HG03460 (cell line): ENCODE results near the gene BTG2.
A peak's percentile ranks its signal among the peaks of the same experiment; 100 is the strongest.

Source experiments
- ATAC-seq: cut with Tn5 transposase; IDR thresholded peaks from one replicate; pipeline ENCODE4 v1.9.1; 2021; ENCODE audit not compliant: unreplicated experiment

The BTG2 gene

DNA sequence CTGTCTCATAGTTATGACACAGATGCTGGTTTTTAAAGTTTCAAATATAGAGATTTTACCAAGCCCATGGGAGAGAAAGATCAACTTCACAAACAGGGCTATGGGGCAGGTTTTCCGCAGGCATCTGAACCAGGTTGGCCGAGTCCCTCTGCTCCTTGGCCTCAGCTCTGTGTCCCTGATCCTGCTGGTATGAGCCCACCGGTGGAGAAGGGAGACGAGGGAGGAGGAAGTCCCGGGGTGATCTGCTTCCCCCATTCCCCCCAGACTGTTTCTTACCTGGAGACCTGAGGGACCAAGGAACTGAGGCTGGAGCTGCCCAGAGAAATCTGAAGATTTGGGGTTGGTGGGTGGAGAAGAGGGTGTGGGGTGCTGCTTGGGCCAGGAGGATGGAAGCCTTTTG lies 28.9 kb upstream of the BTG2 start:
- ATAC-seq, result no peak

DNA sequence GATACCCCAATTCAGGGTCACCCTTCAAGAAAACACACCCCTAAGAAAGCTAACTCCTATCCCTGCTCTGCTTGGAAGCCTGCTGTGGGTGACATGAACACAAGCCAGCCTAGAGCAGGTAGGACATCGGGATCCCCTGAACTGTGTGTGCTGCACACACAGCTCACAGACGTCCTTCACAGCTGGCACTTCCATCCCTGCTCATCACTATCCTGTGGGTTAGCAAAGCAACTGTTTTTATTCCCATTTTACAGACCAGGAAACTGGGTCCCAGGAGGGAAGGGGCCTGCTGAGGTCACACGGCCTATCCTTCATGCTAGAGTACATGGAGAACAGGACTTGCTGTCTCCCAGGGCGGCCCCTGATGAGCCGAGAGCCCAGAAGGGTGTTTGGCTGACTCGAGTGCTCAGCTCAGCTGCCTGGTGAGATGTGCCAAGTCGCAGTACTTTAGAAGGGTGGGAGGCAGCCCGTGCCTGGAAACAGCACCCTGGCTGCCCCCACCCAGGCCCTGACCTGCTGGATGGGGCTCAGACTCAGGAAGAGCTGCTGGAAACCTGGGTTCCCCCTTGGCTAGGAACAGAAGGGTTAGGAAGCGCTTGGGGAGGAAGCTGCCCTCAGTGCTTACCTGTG lies 28.3 kb upstream of the BTG2 start:
- ATAC-seq, result no peak

DNA sequence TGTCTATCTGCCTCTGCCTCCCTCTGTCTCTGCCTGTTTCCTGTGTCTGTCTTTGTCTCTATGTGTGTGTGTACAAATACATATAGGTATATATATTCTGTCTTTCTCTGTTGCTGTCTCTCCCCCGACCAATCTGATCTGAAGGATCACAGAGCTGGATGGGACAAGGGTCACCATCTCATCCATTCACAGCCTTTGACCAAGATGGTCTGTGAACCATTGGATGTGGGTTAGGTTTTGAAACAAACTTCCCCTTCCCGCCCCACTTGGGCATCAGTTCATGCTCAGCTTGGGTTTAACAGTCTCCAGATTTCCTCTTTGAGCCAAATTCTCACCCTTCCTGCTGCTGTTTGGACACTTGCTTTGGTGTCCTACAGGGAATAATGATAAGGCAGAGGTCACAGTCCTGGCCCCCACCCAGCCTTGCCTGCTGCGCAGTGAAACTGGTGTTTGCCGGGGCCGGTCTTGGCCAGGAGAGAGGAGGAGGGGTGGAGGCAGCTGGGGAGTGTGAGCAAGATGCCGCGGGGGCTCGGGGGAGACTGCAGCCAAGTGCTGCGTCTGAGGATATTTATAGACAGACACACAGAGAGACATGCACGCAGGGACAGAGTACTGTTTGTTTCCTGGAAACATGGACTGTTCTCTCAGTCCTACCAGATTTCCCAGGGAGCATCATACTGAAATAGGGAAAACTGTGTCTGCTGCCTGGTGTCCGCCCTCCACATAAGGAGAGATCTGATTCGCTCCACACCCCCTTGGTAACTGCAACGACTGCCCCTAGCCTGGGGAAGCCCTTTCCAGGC lies 27.0 kb upstream of the BTG2 start:
- ATAC-seq, result no peak

DNA sequence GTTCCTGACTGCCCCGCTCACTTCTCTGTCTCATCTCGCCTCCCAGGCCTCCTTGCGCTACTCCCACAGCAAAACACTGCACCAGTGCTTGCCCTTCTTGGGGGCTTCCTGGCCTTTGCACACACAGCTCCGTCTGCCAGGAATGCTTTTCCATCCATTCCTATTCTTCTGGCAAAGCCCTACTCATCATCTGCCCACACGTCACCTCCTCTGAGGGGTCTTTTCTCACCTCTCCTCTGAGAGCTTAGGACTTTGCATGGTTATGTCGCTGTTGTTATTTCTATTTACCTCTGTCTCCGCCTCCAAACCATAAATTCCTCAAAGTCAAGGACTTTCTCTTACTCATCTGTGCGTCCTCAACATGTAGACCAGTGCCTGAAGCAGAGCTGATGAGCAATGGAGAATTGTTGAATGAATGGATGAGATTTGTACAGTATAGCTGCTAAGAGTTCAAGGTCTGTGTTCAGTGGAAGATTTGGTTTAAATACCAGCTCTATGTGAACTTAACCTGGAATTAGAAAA lies 26.4 kb upstream of the BTG2 start:
- no peak for ATAC-seq

DNA sequence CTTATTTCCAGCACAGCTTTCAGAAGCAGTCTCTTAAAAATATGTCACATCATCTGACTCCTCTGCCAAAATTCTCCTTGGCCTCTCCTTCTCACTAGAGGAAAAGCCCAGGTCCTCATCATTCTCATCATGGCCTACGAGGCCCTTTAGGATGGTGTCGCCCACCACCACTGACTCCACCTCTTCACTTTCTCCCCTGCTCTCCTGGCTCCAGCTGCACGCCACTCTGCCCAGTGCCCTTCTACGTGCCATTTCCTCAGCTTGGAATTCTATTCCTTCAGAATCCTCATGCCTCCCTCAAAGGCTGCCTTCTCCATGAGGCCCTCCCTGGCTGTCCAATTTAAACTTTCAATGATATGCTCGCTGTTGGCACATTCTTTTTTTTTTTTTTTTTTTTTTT lies 25.3 kb upstream of the BTG2 start:
- no peak for ATAC-seq

DNA sequence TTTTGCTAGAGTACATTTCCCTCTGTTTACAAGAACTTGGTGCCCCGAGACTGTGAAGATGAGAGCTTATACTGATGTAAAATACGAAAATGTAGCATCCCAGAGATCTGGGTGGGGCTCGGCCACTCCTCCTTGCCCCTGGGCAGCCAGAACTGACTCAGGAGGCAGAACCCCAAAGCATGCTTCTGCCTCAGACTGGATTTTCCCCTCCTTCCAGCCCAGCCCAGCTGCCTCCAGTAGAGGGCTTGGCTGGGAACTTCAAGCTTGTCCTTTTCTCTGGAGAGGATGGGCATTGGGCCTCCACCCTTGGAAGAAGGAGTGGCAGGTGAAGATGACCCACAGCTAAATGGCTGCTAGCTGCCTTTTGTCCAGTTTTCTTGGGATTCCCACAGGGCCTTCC lies 24.3 kb upstream of the BTG2 start:
- no peak for ATAC-seq

DNA sequence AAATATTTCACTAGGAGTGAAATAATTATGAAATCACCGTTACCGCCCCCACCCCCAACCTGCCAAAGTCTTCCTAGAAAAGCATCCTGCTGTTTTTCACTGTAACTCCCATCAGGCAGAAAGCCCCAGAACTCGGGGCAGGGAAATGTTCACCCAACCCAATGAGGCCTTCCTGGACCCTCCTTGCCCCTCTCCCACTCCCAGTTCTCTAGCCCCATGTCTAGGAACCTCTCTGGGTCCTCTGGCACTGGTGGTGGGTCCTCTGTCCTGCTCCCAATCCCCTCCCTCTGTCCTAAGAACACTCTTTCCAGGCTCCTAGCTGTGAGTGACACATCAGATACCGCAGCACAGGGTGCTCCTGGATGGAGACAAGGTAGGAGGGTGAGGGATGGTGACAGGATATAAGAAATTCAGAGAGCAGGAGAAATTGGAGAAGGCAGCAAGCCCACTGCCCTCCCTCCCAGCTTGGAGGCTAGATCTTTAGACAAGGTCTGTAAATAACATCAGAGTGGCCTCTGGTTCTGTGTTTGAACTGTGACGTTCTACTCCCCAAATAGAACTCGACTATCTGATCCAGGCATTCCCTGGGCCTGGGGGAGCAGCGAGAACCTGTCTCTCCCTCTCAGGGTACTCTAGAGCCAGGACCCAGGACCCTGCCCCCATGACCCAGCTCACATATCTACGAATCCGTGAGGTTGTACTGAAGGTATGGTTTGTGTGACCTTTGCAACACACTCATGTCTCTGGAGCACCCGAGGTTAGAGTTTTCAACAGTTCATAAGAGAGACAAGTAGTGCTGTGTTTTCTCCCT lies 23.3 kb upstream of the BTG2 start:
- no peak for ATAC-seq

DNA sequence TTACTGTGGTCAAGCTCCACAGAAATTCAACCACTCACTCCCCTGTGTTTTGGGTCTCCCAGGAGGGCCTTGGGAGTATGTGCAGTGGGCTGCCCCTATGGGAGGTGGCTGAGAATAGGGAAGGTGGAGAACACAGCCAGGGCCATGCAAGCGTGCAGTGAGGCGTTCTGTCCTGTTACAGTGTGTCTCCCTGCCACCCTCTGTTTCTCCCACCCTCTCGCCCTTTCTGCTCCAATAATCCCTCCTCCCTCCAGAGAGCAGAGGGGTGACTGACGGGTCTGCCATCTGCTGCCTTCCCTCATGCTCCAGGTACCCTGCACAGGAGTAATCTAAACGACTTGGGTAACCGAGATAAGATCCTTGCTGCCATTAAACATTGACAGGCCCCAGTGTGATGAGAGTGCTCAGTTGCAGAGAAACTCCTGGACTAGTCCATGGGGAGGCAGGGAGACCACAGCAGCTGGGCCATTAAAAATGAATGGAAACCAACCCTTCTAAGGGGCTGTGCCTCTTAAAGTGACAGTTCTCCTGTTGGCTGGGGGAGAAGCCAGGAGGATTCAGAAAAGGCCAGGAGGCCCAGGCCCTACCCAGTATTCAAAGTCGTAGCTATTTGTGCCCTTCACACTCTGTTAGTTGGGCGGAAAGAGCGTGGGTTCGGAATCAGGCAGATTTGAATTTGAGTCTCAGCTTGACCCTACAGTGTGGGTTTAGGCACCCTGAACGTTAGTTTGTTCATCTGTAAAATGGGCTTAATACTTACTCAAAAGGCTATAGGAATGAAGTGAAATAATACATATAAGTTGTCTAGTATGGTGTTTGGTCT lies 22.4 kb upstream of the BTG2 start:
- peak; percentile 34 for ATAC-seq

DNA sequence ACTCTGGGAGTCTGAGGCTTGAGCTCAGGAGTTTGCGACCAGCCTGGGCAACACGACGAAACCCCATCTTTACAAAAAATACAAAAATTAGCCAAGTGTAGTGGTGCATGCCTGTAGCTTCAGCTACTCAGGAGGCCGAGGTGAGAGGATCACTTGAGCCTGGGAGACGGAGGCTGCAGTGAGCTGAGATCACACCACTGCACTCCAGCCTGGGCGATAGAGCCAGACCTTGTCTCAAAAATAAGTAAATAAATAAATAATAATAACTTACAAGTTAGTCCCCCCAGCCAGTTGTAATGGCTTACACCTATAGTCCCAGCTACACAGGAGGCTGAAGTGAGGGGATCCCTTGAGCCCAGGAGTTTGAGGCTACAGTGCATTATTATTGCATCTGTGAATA lies 21.7 kb upstream of the BTG2 start:
- ATAC-seq, result no peak

DNA sequence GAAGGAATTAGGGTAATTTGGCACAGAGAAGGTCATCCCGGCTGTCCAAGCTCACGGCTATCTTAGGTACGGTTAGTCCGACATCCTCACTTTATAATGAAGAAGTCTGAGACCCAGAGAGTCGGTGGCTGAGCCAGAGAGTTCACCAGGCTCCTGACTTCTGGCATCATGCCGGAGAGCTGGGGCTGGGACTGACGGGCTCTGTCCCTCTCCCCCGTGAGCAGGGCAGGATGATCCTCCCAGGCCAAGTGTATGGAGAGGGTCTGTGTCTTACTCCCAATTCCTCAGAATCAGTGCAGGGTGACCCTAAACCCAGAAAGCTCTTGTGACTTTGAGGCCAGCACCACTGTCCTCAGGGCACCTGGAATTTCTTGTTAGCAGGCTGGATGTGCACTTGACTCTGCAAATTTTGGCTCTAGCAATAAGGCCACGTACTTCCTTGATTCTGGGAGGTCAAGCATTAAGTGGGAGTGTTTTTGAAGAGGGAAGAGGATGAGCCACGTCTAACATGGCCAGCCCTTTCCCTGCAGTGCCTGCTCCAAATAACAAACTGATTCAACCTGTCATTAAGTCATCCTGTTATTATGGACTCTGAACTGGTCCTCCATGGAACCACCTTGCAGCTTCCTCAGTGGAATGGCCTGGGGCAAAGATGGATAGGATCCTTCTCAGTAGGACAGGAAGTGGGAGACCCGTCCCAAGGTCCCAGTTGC lies 20.8 kb upstream of the BTG2 start:
- ATAC-seq, result no peak

DNA sequence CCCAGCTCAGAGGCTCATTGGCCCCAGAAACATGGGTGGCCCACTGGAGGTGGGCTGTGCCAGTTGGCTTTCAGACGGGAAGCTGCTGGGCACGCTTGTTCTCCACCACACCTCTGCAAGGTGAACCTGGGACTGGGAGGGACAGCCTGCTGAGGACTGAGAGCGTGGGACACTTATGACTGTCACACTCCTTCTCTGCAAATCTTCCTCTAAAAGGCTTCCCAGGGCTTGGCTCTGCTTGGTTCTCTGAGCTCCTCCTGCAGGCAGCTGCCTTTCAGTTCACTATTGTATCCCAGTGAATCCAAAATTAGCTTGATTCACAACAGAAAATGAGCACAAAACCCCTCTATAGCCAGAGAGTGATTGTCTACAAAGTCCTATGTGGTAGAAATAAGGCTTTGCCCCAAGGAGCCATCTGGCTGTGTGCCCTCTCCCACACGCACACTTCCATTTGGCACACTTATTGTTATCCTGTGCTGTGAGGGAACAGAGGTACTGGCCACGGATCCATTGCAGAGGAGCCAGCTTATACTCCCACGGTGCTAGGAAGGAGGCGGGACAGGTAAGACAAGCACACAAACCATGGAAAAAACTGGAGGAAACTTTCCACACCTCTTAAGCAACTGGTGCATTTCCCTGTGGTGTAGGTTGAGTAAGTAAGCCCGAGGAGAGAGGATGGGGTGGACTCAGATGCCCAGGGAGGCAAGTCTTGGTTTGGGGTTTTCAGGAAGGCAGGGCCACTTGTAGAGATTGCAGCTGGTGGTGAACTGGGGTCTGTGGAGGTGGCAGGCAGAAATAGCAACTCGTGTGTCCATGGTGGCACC lies 18.9 kb upstream of the BTG2 start:
- no peak for ATAC-seq

DNA sequence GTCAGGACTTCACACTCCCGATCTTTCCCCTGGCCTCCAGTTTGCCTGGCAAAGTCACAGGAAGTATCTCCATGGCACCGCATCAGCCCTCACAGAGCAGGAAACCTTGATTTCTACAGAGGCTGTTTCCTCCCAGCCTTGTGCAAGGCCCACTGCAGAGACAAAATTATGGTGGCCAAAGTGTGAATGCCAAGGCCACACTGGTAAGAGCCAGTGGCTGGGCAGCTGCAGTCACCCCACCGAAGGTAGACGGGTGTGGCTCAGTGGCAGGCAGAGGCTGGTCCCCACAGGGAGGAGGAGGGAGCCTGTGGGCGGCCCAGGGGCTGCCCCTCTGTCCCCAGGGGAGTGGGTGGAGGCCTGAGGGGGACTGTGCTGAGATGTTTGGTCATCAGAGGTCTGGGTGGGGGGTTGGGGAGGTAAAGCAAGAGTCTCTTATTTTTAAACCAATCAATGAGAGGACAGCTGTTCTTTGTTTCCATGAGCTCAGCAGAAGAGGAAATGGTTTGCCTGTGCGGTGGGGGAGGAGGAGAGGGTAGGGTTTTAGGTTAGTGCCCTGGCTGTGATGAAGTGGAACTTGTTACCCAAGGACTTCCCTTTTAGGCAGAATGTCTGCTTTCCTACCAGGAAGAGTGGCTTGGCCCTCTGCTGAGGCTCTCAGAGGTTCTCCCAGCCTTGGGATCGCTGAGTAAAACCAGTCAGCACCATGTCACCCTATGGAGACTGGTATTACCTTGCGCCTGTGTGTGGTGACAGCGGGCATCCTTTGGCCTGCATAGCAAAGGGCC lies 18.0 kb upstream of the BTG2 start:
- ATAC-seq, result peak; percentile 43

DNA sequence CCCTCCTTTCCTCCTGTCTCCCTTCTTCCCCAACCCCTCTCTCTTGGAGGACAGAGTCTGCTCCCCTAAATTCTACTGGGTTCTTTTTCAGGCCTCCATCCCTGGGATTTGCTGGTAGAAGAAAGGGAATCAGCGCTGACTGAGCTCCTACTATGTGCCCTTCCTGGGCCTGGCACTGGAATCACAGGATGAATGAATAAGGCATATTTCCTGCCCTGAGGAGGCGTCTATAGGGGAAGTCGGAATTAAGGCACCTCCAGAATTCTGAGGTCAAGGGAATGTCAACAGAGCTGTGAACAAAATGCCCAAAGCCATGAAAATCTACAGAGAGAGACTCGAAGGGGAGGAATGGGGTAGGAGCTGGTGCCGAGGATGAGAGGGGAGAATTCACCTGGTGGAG lies 17.4 kb upstream of the BTG2 start:
- ATAC-seq, result no peak

DNA sequence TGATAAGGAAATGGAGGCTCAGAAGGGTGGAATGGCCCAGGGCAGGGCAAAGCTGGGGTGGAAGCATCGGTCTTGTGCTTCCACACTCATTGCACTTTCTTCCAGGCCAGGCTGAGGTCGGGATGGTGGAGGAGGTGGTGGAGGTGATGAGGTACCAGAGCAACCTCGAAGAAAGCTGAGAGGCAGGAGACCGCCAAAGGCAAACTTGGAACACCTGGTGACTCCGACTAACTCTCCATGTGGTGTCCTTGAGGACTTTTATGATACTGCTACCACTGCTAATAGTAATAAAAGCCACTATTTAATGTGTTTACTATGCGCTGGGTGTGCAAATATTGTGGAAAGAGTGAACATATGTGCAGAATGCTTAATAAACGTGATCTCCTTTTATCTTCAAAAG lies 16.9 kb upstream of the BTG2 start:
- no peak for ATAC-seq

DNA sequence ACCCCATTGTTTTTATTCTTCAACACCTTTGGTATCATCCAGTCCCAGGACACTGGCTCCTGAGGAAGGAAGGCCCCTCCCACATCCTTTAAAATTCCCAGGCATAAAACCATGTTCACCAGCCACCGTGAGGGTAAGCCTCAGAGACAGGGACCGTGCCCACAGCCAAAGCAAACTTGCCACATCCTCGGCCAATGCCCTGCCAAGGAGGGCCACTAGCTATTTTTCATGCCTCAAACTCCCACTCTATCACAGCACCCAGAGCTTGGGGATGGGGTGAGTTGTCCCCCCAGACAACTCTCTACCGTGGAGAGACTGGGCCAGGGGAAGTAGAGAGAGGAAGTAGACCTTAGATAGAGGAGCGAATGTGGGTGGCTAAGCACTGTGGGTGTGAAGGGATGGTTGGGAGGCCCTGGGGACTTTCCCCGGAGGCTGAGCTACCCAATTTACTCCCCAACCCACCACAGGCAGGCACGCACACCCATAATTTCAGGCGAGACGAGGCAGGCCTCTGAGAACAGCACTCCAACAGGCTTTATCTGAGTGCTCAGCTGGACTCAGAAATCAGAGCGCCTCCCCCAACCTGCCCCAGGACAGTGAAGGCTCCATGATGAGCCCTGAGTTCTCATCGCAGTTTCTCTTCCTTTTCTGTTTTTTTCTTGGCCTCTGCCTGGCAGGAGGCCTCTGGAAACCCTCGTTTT lies 15.9 kb upstream of the BTG2 start:
- peak; percentile 53 for ATAC-seq

DNA sequence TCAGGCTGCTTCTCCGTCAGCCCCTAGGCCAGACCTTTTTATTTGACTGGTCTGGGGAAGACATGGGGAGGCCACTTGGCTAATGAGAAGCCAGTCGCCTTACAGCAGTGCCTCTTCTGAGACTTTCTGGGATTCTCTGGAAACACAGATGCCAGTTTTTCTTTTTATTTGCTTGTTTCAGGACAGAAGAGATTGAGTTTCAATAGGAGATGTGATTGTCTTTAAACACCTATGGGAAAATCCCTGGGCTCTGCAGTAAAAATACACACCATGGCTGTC lies 15.4 kb upstream of the BTG2 start:
- ATAC-seq, result no peak

DNA sequence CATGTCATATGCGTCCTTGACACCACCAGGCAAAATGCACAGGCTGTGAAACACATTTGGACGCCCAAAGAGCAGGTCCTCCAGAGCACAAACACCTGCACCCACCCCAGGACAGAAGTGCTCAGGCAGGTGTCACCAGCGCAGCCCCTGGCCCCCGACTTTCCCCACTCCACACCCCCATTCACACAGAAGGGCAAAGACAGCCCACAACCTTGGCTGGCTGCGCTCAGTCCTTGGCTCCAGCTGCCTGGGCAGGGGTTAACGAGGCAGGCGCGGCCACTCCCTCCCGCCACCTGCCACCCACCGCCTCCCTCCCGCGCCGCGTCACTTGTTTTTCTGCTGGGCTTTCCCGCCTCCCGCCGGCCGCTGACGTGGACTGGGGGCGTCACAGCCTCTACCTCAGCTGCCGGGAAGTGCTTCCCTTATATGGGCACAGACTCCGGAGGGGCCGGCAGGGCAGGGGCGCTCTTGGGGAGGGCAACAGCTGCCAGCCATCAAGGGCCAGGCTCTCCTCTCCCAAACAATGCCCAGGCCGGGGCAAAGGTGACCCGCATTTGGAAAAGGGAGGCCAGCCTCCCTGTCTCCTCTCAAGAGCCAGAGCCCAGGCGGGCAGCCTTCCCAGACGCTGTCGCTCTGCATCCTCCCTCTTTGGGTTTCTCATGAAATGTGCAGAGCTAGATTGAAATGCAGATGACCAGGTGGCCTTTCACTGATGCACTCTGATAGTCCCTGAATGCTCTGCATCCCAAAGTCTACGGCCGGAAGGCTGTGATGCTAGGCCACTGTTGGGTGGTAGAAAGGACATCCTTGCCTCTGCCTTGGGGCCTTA lies 14.8 kb upstream of the BTG2 start:
- ATAC-seq, result peak; percentile 37
